GM12865 (cell line): ENCODE results near the gene RBM34.

ENCODE experiments used
- DNase-seq: peaks from one replicate; pipeline ENCODE4 v3.0.0; 2010; ENCODE audit warnings: low read depth
- H3K4me3 ChIP-seq: 2 replicates; pipeline ENCODE4 v1.5.1; 2011; ENCODE audit warnings: mild to moderate bottlenecking, low read depth, low read length, control low read depth
- CTCF ChIP-seq: IDR thresholded peaks from 2 replicates; pipeline ENCODE4 v1.5.1; 2011; ENCODE audit warnings: low read length, control low read depth, low read depth, inconsistent platforms; ENCODE audit not compliant: insufficient read depth; ENCODE audit errors: missing control alignments

Gene RBM34

GRCh38 chr1:235138821-235139220 is 22.2 kb downstream of the RBM34 start:
- no peak for TF ChIP-seq CTCF
- DNase-seq = no peak
- H3K4me3 ChIP-seq = no peak overlapping the region

GRCh38 chr1:235136111-235136510 is 24.9 kb downstream of the RBM34 start:
- no peak for DNase-seq
- no peak overlapping the region for H3K4me3 ChIP-seq
- no peak for TF ChIP-seq CTCF

GRCh38 chr1:235134171-235134570 is 26.9 kb downstream of the RBM34 start:
- DNase-seq = no peak
- H3K4me3 ChIP-seq = no peak overlapping the region
- no peak for TF ChIP-seq CTCF

- TF ChIP-seq CTCF = no peak
These were observed 28.0 kb downstream of the RBM34 start for GRCh38 chr1:235133086-235133485.

GRCh38 chr1:235131961-235132360 is 29.1 kb downstream of the RBM34 start:
- no peak for DNase-seq
- TF ChIP-seq CTCF = no peak
- H3K4me3 ChIP-seq = no peak overlapping the region

More at GRCh38 chr1:235133086-235133485, 28.0 kb downstream of the RBM34 start:
- H3K4me3 ChIP-seq = no peak overlapping the region
- DNase-seq = no peak

- no peak for DNase-seq
- no peak overlapping the region for H3K4me3 ChIP-seq
- no peak for TF ChIP-seq CTCF
These were observed 30.2 kb downstream of the RBM34 start for GRCh38 chr1:235130766-235131270.
